ENCODE data around the gene MAN2A1. TPM values are rescaled to one million over a fixed set of nuclear protein-coding genes. Genes with fewer than 3 reads are reported as not detected.
A peak's percentile ranks its signal among the peaks of the same experiment; 100 is the strongest.

MAN2A1 gene
- total RNA-seq (2014; rRNA removed; shearing (Covaris generic); ENCODE audit: low replicate concordance), result 2.6 and 5.5 TPM in 2 replicates

GRCh38 chr5:109689740-109690241, at the start of gene MAN2A1:
Gene MAN2A1, plus strand, starts transcription at chr5:109689927. Its CDS starts 491 bp downstream, at chr5:109690418.
- peak; percentile 66 for DNase-seq (ENCODE audit: low read depth)
- in situ Hi-C loops (cut with HindIII; ENCODE audit: low pct_unique_long_range_greater_than_20kb, low sequenced_read_pairs), result no loop called here

GRCh38 chr5:109640976-109641375, 48.8 kb upstream of the MAN2A1 start:
- in situ Hi-C loops (cut with HindIII; ENCODE audit: low pct_unique_long_range_greater_than_20kb, low sequenced_read_pairs), result no loop called here
- no peak for DNase-seq (ENCODE audit: low read depth)

GRCh38 chr5:109643791-109644350, 45.9 kb upstream of the MAN2A1 start:
- no peak for DNase-seq (ENCODE audit: low read depth)
- in situ Hi-C loops (cut with HindIII; ENCODE audit: low pct_unique_long_range_greater_than_20kb, low sequenced_read_pairs), result no loop called here

- in situ Hi-C loops (cut with HindIII; ENCODE audit: low pct_unique_long_range_greater_than_20kb, low sequenced_read_pairs), result no loop called here
Measured at GRCh38 chr5:109644829-109645228, 44.9 kb upstream of the MAN2A1 start.

GRCh38 chr5:109645707-109646192, 44.0 kb upstream of the MAN2A1 start:
- in situ Hi-C loops (cut with HindIII; ENCODE audit: low pct_unique_long_range_greater_than_20kb, low sequenced_read_pairs), result no loop called here
- no peak for DNase-seq (ENCODE audit: low read depth)

More at GRCh38 chr5:109644829-109645228, 44.9 kb upstream of the MAN2A1 start:
- DNase-seq (ENCODE audit: low read depth), result no peak

GRCh38 chr5:109649318-109649717, 40.4 kb upstream of the MAN2A1 start:
- no peak for DNase-seq (ENCODE audit: low read depth)

GRCh38 chr5:109650493-109650892, 39.2 kb upstream of the MAN2A1 start:
- no peak for DNase-seq (ENCODE audit: low read depth)
- in situ Hi-C loops (cut with HindIII; ENCODE audit: low pct_unique_long_range_greater_than_20kb, low sequenced_read_pairs), result no loop called here

More at GRCh38 chr5:109649318-109649717, 40.4 kb upstream of the MAN2A1 start:
- in situ Hi-C loops (cut with HindIII; ENCODE audit: low pct_unique_long_range_greater_than_20kb, low sequenced_read_pairs), result no loop called here

- no peak for DNase-seq (ENCODE audit: low read depth)
- in situ Hi-C loops (cut with HindIII; ENCODE audit: low pct_unique_long_range_greater_than_20kb, low sequenced_read_pairs), result no loop called here
Measured at GRCh38 chr5:109652096-109652495, 37.6 kb upstream of the MAN2A1 start.

GRCh38 chr5:109653042-109653441, 36.7 kb upstream of the MAN2A1 start:
- in situ Hi-C loops (cut with HindIII; ENCODE audit: low pct_unique_long_range_greater_than_20kb, low sequenced_read_pairs), result no loop called here
- DNase-seq (ENCODE audit: low read depth), result no peak

GRCh38 chr5:109653561-109654239, 36.0 kb upstream of the MAN2A1 start:
- in situ Hi-C loops (cut with HindIII; ENCODE audit: low pct_unique_long_range_greater_than_20kb, low sequenced_read_pairs), result no loop called here
- no peak for DNase-seq (ENCODE audit: low read depth)

GRCh38 chr5:109654455-109654854, 35.3 kb upstream of the MAN2A1 start:
- in situ Hi-C loops (cut with HindIII; ENCODE audit: low pct_unique_long_range_greater_than_20kb, low sequenced_read_pairs), result no loop called here
- DNase-seq (ENCODE audit: low read depth), result peak; percentile 24

GRCh38 chr5:109655841-109656240, 33.9 kb upstream of the MAN2A1 start:
- DNase-seq (ENCODE audit: low read depth), result no peak
- in situ Hi-C loops (cut with HindIII; ENCODE audit: low pct_unique_long_range_greater_than_20kb, low sequenced_read_pairs), result no loop called here

GRCh38 chr5:109656829-109657228, 32.9 kb upstream of the MAN2A1 start:
- in situ Hi-C loops (cut with HindIII; ENCODE audit: low pct_unique_long_range_greater_than_20kb, low sequenced_read_pairs), result no loop called here
- no peak for DNase-seq (ENCODE audit: low read depth)

- in situ Hi-C loops (cut with HindIII; ENCODE audit: low pct_unique_long_range_greater_than_20kb, low sequenced_read_pairs), result no loop called here
- no peak for DNase-seq (ENCODE audit: low read depth)
Measured at GRCh38 chr5:109659901-109660300, 29.8 kb upstream of the MAN2A1 start.

GRCh38 chr5:109660301-109660700, 29.4 kb upstream of the MAN2A1 start:
- no peak for DNase-seq (ENCODE audit: low read depth)
- in situ Hi-C loops (cut with HindIII; ENCODE audit: low pct_unique_long_range_greater_than_20kb, low sequenced_read_pairs), result no loop called here

- DNase-seq (ENCODE audit: low read depth), result no peak
- in situ Hi-C loops (cut with HindIII; ENCODE audit: low pct_unique_long_range_greater_than_20kb, low sequenced_read_pairs), result no loop called here
Measured at GRCh38 chr5:109668237-109668636, 21.5 kb upstream of the MAN2A1 start.

GRCh38 chr5:109668668-109669422, 20.9 kb upstream of the MAN2A1 start:
- in situ Hi-C loops (cut with HindIII; ENCODE audit: low pct_unique_long_range_greater_than_20kb, low sequenced_read_pairs), result no loop called here
- no peak for DNase-seq (ENCODE audit: low read depth)

GRCh38 chr5:109669991-109670706, 19.6 kb upstream of the MAN2A1 start:
- no peak for DNase-seq (ENCODE audit: low read depth)
- in situ Hi-C loops (cut with HindIII; ENCODE audit: low pct_unique_long_range_greater_than_20kb, low sequenced_read_pairs), result no loop called here
